ENCODE results near the gene LRRC42.
A peak's percentile ranks its signal among the peaks of the same experiment; 100 is the strongest.

LRRC42 gene

GRCh38 chr1:53981220-53981619 is 35.1 kb downstream of the LRRC42 start:
- Histone ChIP-seq H3K27ac (ENCODE audit: low read length, poor library complexity, severe bottlenecking) (no peak overlapping the region), H3K79me1 (replicated peaks; ENCODE audit: low read length, poor library complexity, severe bottlenecking) (no peaks in the 10 kb centered on the region), H2BK15ac (ENCODE audit: low read depth, poor library complexity, severe bottlenecking) (no peak overlapping the region), H3K4me3 (ENCODE audit: insufficient read depth in 1 of 2, low read depth in 1 of 2, low read length in 2 of 2) (no peak overlapping the region), H3K4me2 (ENCODE audit: low read length, poor library complexity, severe bottlenecking) (no peak overlapping the region), H2BK120ac (ENCODE audit: low read depth, low read length) (no peak overlapping the region), H2AK5ac (ENCODE audit: low read length, severe bottlenecking) (peak overlapping the region; percentile 92), H4K8ac (ENCODE audit: low read length) (no peak overlapping the region), H3K4me1 (ENCODE audit: control insufficient read depth, insufficient read depth, low read depth, low read length) (peaks cover 12% of the 10 kb centered on the region), H3K4ac (ENCODE audit: low read depth in 1 of 2, low read length in 2 of 2) (no peak overlapping the region), H3K9me3 (ENCODE audit: control insufficient read depth, low read length) (no peaks in the 10 kb centered on the region), H2BK12ac (ENCODE audit: low read length in 2 of 2) (no peak overlapping the region), H3K27me3 (ENCODE audit: control insufficient read depth in 1 of 2, insufficient read depth in 1 of 2, low read length in 2 of 2) (no peaks in the 10 kb centered on the region), H2BK5ac (ENCODE audit: low read depth, low read length, poor library complexity, severe bottlenecking) (no peak overlapping the region), H3K23ac (ENCODE audit: low read length in 2 of 2) (no peak overlapping the region), H2AFZ (ENCODE audit: low read depth, low read length) (no peak overlapping the region), H3K18ac (ENCODE audit: low read depth in 1 of 2, low read length in 2 of 2) (no peak overlapping the region), H3K36me3 (ENCODE audit: control insufficient read depth in 1 of 2, insufficient read depth in 2 of 2, low read depth in 1 of 2, low read length in 2 of 2) (peaks cover 0 to 6% of the 10 kb centered on the region in 2 experiments), H3K14ac (ENCODE audit: low read length in 2 of 2) (no peak overlapping the region), H4K91ac (ENCODE audit: low read length) (no peak overlapping the region), H3K9ac (ENCODE audit: low read length) (no peak overlapping the region)
- DNase-seq, result no peak
- WGBS, result 96% methylated on average over 6 of the region's 6 CpGs

- Histone ChIP-seq H2AK5ac (ENCODE audit: low read length, severe bottlenecking) (no peak overlapping the region), H3K18ac (ENCODE audit: low read depth in 1 of 2, low read length in 2 of 2) (peak overlapping the region in 1 of 2 experiments; percentile 78), H3K23ac (ENCODE audit: low read length in 2 of 2) (no peak overlapping the region), H4K8ac (ENCODE audit: low read length) (peak overlapping the region; percentile 74), H2BK5ac (ENCODE audit: low read depth, low read length, poor library complexity, severe bottlenecking) (peak overlapping the region; percentile 19), H2BK12ac (ENCODE audit: low read length in 2 of 2) (peak overlapping the region in 1 of 2 experiments; percentile 43), H3K4me3 (ENCODE audit: insufficient read depth in 1 of 2, low read depth in 1 of 2, low read length in 2 of 2) (peak overlapping the region; percentile 22 to 79), H2AFZ (ENCODE audit: low read depth, low read length) (peak overlapping the region; percentile 84), H3K4ac (ENCODE audit: low read depth in 1 of 2, low read length in 2 of 2) (peak overlapping the region in 1 of 2 experiments; percentile 47), H2BK15ac (ENCODE audit: low read depth, poor library complexity, severe bottlenecking) (no peak overlapping the region), H4K91ac (ENCODE audit: low read length) (no peak overlapping the region), H3K27me3 (ENCODE audit: control insufficient read depth in 1 of 2, insufficient read depth in 1 of 2, low read length in 2 of 2) (no peaks in the 10 kb centered on the region), H2BK120ac (ENCODE audit: low read depth, low read length) (no peak overlapping the region), H3K4me2 (ENCODE audit: low read length, poor library complexity, severe bottlenecking) (peak overlapping the region; percentile 19), H3K4me1 (ENCODE audit: control insufficient read depth, insufficient read depth, low read depth, low read length) (peaks cover 12% of the 10 kb centered on the region), H3K14ac (ENCODE audit: low read length in 2 of 2) (no peak overlapping the region), H3K9me3 (ENCODE audit: control insufficient read depth, low read length) (no peaks in the 10 kb centered on the region), H3K9ac (ENCODE audit: low read length) (peak overlapping the region; percentile 89), H3K36me3 (ENCODE audit: control insufficient read depth in 1 of 2, insufficient read depth in 2 of 2, low read depth in 1 of 2, low read length in 2 of 2) (no peaks in the 10 kb centered on the region), H3K79me1 (replicated peaks; ENCODE audit: low read length, poor library complexity, severe bottlenecking) (no peaks in the 10 kb centered on the region), H3K27ac (ENCODE audit: low read length, poor library complexity, severe bottlenecking) (peak overlapping the region; percentile 81)
- DNase-seq, result peak; percentile 68
- 52% methylated on average over 19 of the region's 20 CpGs for WGBS
Measured at GRCh38 chr1:53982034-53982762, 36.0 kb downstream of the LRRC42 start.

GRCh38 chr1:53982763-53983104 is 36.6 kb downstream of the LRRC42 start:
- Histone ChIP-seq H2BK12ac (ENCODE audit: low read length in 2 of 2) (peak overlapping the region in 1 of 2 experiments; percentile 43), H2BK15ac (ENCODE audit: low read depth, poor library complexity, severe bottlenecking) (no peak overlapping the region), H4K8ac (ENCODE audit: low read length) (peak overlapping the region; percentile 74), H3K4me1 (ENCODE audit: control insufficient read depth, insufficient read depth, low read depth, low read length) (peaks cover 12% of the 10 kb centered on the region), H3K9me3 (ENCODE audit: control insufficient read depth, low read length) (no peaks in the 10 kb centered on the region), H3K18ac (ENCODE audit: low read depth in 1 of 2, low read length in 2 of 2) (peak overlapping the region in 1 of 2 experiments; percentile 78), H3K14ac (ENCODE audit: low read length in 2 of 2) (no peak overlapping the region), H2BK5ac (ENCODE audit: low read depth, low read length, poor library complexity, severe bottlenecking) (peak overlapping the region; percentile 19), H3K36me3 (ENCODE audit: control insufficient read depth in 1 of 2, insufficient read depth in 2 of 2, low read depth in 1 of 2, low read length in 2 of 2) (no peaks in the 10 kb centered on the region), H4K91ac (ENCODE audit: low read length) (no peak overlapping the region), H2AFZ (ENCODE audit: low read depth, low read length) (peak overlapping the region; percentile 84), H3K9ac (ENCODE audit: low read length) (peak overlapping the region; percentile 89), H3K4ac (ENCODE audit: low read depth in 1 of 2, low read length in 2 of 2) (peak overlapping the region in 1 of 2 experiments; percentile 47), H2BK120ac (ENCODE audit: low read depth, low read length) (no peak overlapping the region), H3K23ac (ENCODE audit: low read length in 2 of 2) (no peak overlapping the region), H3K79me1 (replicated peaks; ENCODE audit: low read length, poor library complexity, severe bottlenecking) (no peaks in the 10 kb centered on the region), H3K4me2 (ENCODE audit: low read length, poor library complexity, severe bottlenecking) (peak overlapping the region; percentile 19), H3K4me3 (ENCODE audit: insufficient read depth in 1 of 2, low read depth in 1 of 2, low read length in 2 of 2) (peak overlapping the region; percentile 22 to 79), H3K27me3 (ENCODE audit: control insufficient read depth in 1 of 2, insufficient read depth in 1 of 2, low read length in 2 of 2) (no peaks in the 10 kb centered on the region), H2AK5ac (ENCODE audit: low read length, severe bottlenecking) (no peak overlapping the region), H3K27ac (ENCODE audit: low read length, poor library complexity, severe bottlenecking) (peak overlapping the region; percentile 81)
- DNase-seq, result no peak
- 0% methylated on average over 4 of the region's 4 CpGs for WGBS

GRCh38 chr1:53984726-53985125 is 38.6 kb downstream of the LRRC42 start:
- Histone ChIP-seq H3K79me1 (replicated peaks; ENCODE audit: low read length, poor library complexity, severe bottlenecking) (no peaks in the 10 kb centered on the region), H3K27me3 (ENCODE audit: control insufficient read depth in 1 of 2, insufficient read depth in 1 of 2, low read length in 2 of 2) (peaks cover 0 to 4% of the 10 kb centered on the region in 2 experiments), H3K14ac (ENCODE audit: low read length in 2 of 2) (no peak overlapping the region), H3K27ac (ENCODE audit: low read length, poor library complexity, severe bottlenecking) (no peak overlapping the region), H3K9me3 (ENCODE audit: control insufficient read depth, low read length) (no peaks in the 10 kb centered on the region), H2BK12ac (ENCODE audit: low read length in 2 of 2) (no peak overlapping the region), H4K8ac (ENCODE audit: low read length) (no peak overlapping the region), H3K4ac (ENCODE audit: low read depth in 1 of 2, low read length in 2 of 2) (no peak overlapping the region), H2AK5ac (ENCODE audit: low read length, severe bottlenecking) (no peak overlapping the region), H3K4me3 (ENCODE audit: insufficient read depth in 1 of 2, low read depth in 1 of 2, low read length in 2 of 2) (no peak overlapping the region), H3K23ac (ENCODE audit: low read length in 2 of 2) (no peak overlapping the region), H3K9ac (ENCODE audit: low read length) (no peak overlapping the region), H3K18ac (ENCODE audit: low read depth in 1 of 2, low read length in 2 of 2) (no peak overlapping the region), H2BK120ac (ENCODE audit: low read depth, low read length) (no peak overlapping the region), H4K91ac (ENCODE audit: low read length) (no peak overlapping the region), H3K4me2 (ENCODE audit: low read length, poor library complexity, severe bottlenecking) (no peak overlapping the region), H2AFZ (ENCODE audit: low read depth, low read length) (no peak overlapping the region), H3K36me3 (ENCODE audit: control insufficient read depth in 1 of 2, insufficient read depth in 2 of 2, low read depth in 1 of 2, low read length in 2 of 2) (no peaks in the 10 kb centered on the region), H2BK15ac (ENCODE audit: low read depth, poor library complexity, severe bottlenecking) (no peak overlapping the region), H3K4me1 (ENCODE audit: control insufficient read depth, insufficient read depth, low read depth, low read length) (peaks cover 9% of the 10 kb centered on the region), H2BK5ac (ENCODE audit: low read depth, low read length, poor library complexity, severe bottlenecking) (no peak overlapping the region)
- DNase-seq, result no peak

Measured in mesenchymal stem cell (in vitro differentiated cells and primary cell).